LNCAP (cell line): ENCODE data around the gene NEXMIF.

Experiments
- CTCF ChIP-seq: fragments of 450-650 bp; IDR thresholded peaks from 2 replicates; pipeline ENCODE4 v1.5.1; 2017; ENCODE audit warnings: mild to moderate bottlenecking

NEXMIF gene

GRCh38 chrX:74779175-74779574 lies 146.1 kb downstream of the NEXMIF start:
- no peak for TF ChIP-seq CTCF

DNA sequence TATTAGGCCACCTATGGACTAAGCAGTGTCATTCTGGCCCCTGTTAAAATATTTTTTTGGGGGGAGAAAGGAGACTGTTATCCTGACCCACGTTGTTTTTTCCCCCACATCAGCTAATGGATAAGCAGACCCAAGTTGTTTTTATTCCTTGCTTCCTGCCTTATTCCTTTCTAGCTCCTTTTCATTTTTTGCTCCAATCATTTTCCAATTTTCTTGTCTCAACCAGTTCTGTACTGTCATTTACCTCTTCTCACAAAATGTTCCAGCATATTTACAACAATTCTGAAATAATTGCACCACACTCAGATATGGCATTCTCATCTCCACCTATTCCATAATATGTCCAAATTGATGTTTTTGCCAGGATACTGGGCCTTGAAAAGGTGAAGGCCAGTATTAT lies 150.3 kb downstream of the NEXMIF start:
- TF ChIP-seq CTCF = no peak

DNA sequence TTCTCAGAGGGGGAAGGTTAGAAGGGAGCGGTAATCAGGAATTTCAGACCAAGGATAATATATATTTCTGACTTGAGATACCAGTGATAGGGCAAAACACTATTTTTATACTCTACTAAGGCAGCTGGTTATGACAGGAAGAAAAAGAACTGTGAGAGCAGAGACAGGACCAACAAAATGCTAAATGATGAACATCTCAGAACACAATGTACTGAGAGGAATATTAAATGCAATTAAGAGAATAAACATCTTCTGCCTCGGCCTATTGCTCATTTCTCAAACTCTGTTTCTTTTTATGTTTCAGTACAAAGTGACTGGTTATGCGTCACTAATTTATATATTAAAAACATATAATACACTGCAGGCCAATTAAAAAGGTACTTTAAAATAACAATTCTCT lies 188.8 kb downstream of the NEXMIF start:
- no peak for TF ChIP-seq CTCF

GRCh38 chrX:74705269-74705668 lies 220.0 kb downstream of the NEXMIF start:
- no peak for TF ChIP-seq CTCF

DNA sequence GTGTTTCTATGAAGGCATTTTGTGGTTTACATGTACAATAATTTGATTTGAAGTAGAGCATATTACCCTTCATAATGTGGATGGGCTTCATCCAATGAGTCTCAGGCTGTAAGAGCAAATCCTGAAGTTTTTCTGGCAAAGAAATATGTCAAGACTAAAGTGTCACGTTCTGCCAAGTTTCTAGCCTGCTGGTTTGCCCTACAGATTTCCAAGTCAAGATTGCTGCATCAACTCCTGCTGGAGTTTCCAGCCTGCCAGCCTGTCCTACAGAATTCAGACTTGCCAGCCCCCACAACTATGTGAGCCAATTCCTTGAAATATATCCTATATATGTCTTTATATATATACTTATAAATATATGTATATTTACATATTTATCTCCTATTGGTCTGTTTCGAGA lies 240.8 kb downstream of the NEXMIF start:
- TF ChIP-seq CTCF = no peak
